Common myeloid progenitor, CD34-positive (primary cell): Measurements from ENCODE around the gene IFFO2.

Source experiments
- CTCF ChIA-PET: fragments of 350-600 bp; sonication (Branson Sonifier 250); formaldehyde crosslinking; loops from one replicate; lab custom pipeline; 2021; ENCODE audit warnings: antibody characterized with exemption; lab: Charles Lee
- POLR2A ChIA-PET: fragments of 350-600 bp; sonication (Branson Sonifier 250); formaldehyde crosslinking; loops from one replicate; lab custom pipeline; 2021; ENCODE audit warnings: antibody characterized with exemption; lab: Charles Lee
- DNase-seq, 3 donors: peaks; one replicate each; pipeline versions ENCODE4 v3.0.0 to v3.0.0-alpha.2; 2013
- H3K27ac ChIP-seq, 2 experiments: 1 replicate in 1 of 2; 2 replicates in 1 of 2; pipeline ENCODE4 v1.7.0; 2013; ENCODE audit warnings: inconsistent platforms in 2 of 2, low read length in 2 of 2, mild to moderate bottlenecking in 2 of 2, low read depth in 1 of 2, moderate library complexity in 1 of 2; ENCODE audit not compliant: severe bottlenecking in 2 of 2, insufficient read depth in 1 of 2, poor library complexity in 1 of 2
- H3K27me3 ChIP-seq, 5 experiments: replicated peaks in 2 of 5; 1 replicate in 3 of 5; 2 replicates in 2 of 5; pipeline versions ENCODE4 v1.6.1 to v1.7.0; 2013; ENCODE audit warnings: low read length in 4 of 5, mild to moderate bottlenecking in 2 of 5, moderate library complexity in 2 of 5, inconsistent platforms in 1 of 5; ENCODE audit not compliant: insufficient read depth in 5 of 5, control insufficient read depth in 4 of 5
- H3K36me3 ChIP-seq, 4 experiments: 1 replicate in 2 of 4; 2 replicates in 2 of 4; pipeline versions ENCODE4 v1.6.1 to v1.7.0; 2013; ENCODE audit warnings: low read length in 3 of 4, control low read depth in 1 of 4, mild to moderate bottlenecking in 1 of 4; ENCODE audit not compliant: control insufficient read depth in 4 of 4, insufficient read depth in 4 of 4
- H3K4me1 ChIP-seq, 4 experiments: 1 replicate in 3 of 4; 2 replicates in 1 of 4; pipeline versions ENCODE4 v1.6.1 to v1.7.1; 2013; ENCODE audit warnings: low read length in 3 of 4, mild to moderate bottlenecking in 3 of 4, control low read depth in 1 of 4, inconsistent platforms in 1 of 4, moderate library complexity in 1 of 4; ENCODE audit not compliant: control insufficient read depth in 4 of 4, insufficient read depth in 4 of 4; ENCODE audit errors: control extremely low read depth in 1 of 4
- H3K4me3 ChIP-seq, 7 experiments: 1 replicate in 4 of 7; 2 replicates in 3 of 7; pipeline versions ENCODE4 v1.5.1 to v1.7.0; 2013; ENCODE audit warnings: mild to moderate bottlenecking in 7 of 7, low read length in 6 of 7, moderate library complexity in 6 of 7, inconsistent platforms in 2 of 7, low read depth in 2 of 7, control low read depth in 1 of 7; ENCODE audit not compliant: insufficient read depth in 4 of 7, control insufficient read depth in 1 of 7; ENCODE audit errors: extremely low read depth in 1 of 7
- H3K9me3 ChIP-seq, 5 experiments: 1 replicate in 4 of 5; 2 replicates in 1 of 5; pipeline versions ENCODE4 v1.6.1 to v1.7.1; 2013; ENCODE audit warnings: low read length in 4 of 5, mild to moderate bottlenecking in 2 of 5, inconsistent platforms in 1 of 5, low read depth in 1 of 5, moderate library complexity in 1 of 5; ENCODE audit not compliant: control insufficient read depth in 4 of 5, insufficient read depth in 2 of 5; ENCODE audit errors: control extremely low read depth in 1 of 5
- WGBS: methylation state at CpG from one replicate; pipeline ENCODE4 v1.1.5; 2013; ENCODE audit not compliant: insufficient coverage; 5-methylcytosine and 5-hydroxymethylcytosine counted together

The IFFO2 gene

GRCh38 chr1:18869847-18870594 is 86.5 kb downstream of the IFFO2 start:
- ChIA-PET CTCF (no interaction called here), POLR2A (no interaction called here)
- H3K4me1 ChIP-seq = no peaks in the 10 kb centered on the region
- H3K9me3 ChIP-seq = no peaks in the 10 kb centered on the region
- H3K36me3 ChIP-seq = no peaks in the 10 kb centered on the region
- no peak overlapping the region for H3K27ac ChIP-seq
- 93% methylated on average over 8 of the region's 9 CpGs for WGBS
- H3K27me3 ChIP-seq = peaks cover 0 to 28% (median 0%) of the 10 kb centered on the region in 5 experiments
- DNase-seq = no peak
- H3K4me3 ChIP-seq = no peak overlapping the region

- H3K4me3 ChIP-seq = no peak overlapping the region
- 81% methylated on average over 12 of the region's 12 CpGs for WGBS
- CTCF ChIA-PET = no interaction called here
- no peaks in the 10 kb centered on the region for H3K4me1 ChIP-seq
- no peak overlapping the region for H3K27ac ChIP-seq
- peaks cover 0 to 35% (median 0%) of the 10 kb centered on the region in 5 experiments for H3K27me3 ChIP-seq
- H3K36me3 ChIP-seq = no peaks in the 10 kb centered on the region
- no peak for DNase-seq
- POLR2A ChIA-PET = no interaction called here
- no peaks in the 10 kb centered on the region for H3K9me3 ChIP-seq
Observed at GRCh38 chr1:18868801-18869424, 87.6 kb downstream of the IFFO2 start.

GRCh38 chr1:18868354-18868753 is 88.1 kb downstream of the IFFO2 start:
- POLR2A ChIA-PET = no interaction called here
- H3K4me3 ChIP-seq = no peak overlapping the region
- DNase-seq = no peak
- H3K27me3 ChIP-seq = peaks cover 0 to 35% (median 0%) of the 10 kb centered on the region in 5 experiments
- H3K9me3 ChIP-seq = no peaks in the 10 kb centered on the region
- CTCF ChIA-PET = no interaction called here
- H3K4me1 ChIP-seq = no peaks in the 10 kb centered on the region
- H3K27ac ChIP-seq = no peak overlapping the region
- H3K36me3 ChIP-seq = no peaks in the 10 kb centered on the region
- 88% methylated on average over 5 of the region's 5 CpGs for WGBS

- no peaks in the 10 kb centered on the region for H3K36me3 ChIP-seq
- peaks cover 0 to 35% (median 0%) of the 10 kb centered on the region in 5 experiments for H3K27me3 ChIP-seq
- no peaks in the 10 kb centered on the region for H3K9me3 ChIP-seq
- WGBS = 100% methylated on average over 3 of the region's 3 CpGs
- H3K4me3 ChIP-seq = no peak overlapping the region
- ChIA-PET POLR2A (no interaction called here), CTCF (no interaction called here)
- no peak for DNase-seq
- H3K4me1 ChIP-seq = no peaks in the 10 kb centered on the region
- no peak overlapping the region for H3K27ac ChIP-seq
Observed at GRCh38 chr1:18866846-18867245, 89.6 kb downstream of the IFFO2 start.

GRCh38 chr1:18866314-18866713 is 90.2 kb downstream of the IFFO2 start:
- H3K27me3 ChIP-seq = peaks cover 0 to 35% (median 0%) of the 10 kb centered on the region in 5 experiments
- CTCF ChIA-PET = no interaction called here
- DNase-seq = no peak
- 98% methylated on average over 5 of the region's 6 CpGs for WGBS
- H3K4me1 ChIP-seq = no peaks in the 10 kb centered on the region
- H3K36me3 ChIP-seq = no peaks in the 10 kb centered on the region
- POLR2A ChIA-PET = no interaction called here
- no peaks in the 10 kb centered on the region for H3K9me3 ChIP-seq
- no peak overlapping the region for H3K4me3 ChIP-seq
- no peak overlapping the region for H3K27ac ChIP-seq

GRCh38 chr1:18865176-18865575 is 91.3 kb downstream of the IFFO2 start:
- ChIA-PET POLR2A (no interaction called here), CTCF (no interaction called here)
- peaks cover 0 to 35% (median 0%) of the 10 kb centered on the region in 5 experiments for H3K27me3 ChIP-seq

GRCh38 chr1:18861590-18861989 is 94.9 kb downstream of the IFFO2 start:
- ChIA-PET POLR2A (no interaction called here), CTCF (interaction anchor here (2.1 kb wide), 1 partner anchor 13 kb away, joined by 9 read pairs; no protein-coding TSS in a partner anchor)
- Histone ChIP-seq H3K36me3 (no peaks in the 10 kb centered on the region), H3K4me1 (no peaks in the 10 kb centered on the region), H3K27me3 (peaks cover 0 to 18% (median 2%) of the 10 kb centered on the region in 5 experiments), H3K9me3 (no peaks in the 10 kb centered on the region), H3K4me3 (no peak overlapping the region), H3K27ac (no peak overlapping the region)
- DNase-seq = no peak
- 93% methylated on average over 4 of the region's 8 CpGs for WGBS

More at GRCh38 chr1:18865176-18865575, 91.3 kb downstream of the IFFO2 start:
- WGBS = 80% methylated on average over 9 of the region's 9 CpGs
- H3K4me3 ChIP-seq = no peak overlapping the region
- no peaks in the 10 kb centered on the region for H3K36me3 ChIP-seq
- no peak overlapping the region for H3K27ac ChIP-seq
- no peaks in the 10 kb centered on the region for H3K4me1 ChIP-seq
- H3K9me3 ChIP-seq = no peaks in the 10 kb centered on the region
- DNase-seq = no peak
